K562 (cell line): Measurements from ENCODE around the gene B3GNT4. TPM values are rescaled to one million over a fixed set of nuclear protein-coding genes. Genes with fewer than 3 reads are reported as not detected.

Experiments used
- CAMTA2 ChIP-seq: fragments of 250-450 bp; sonication (Bioruptor Pico); conservative IDR thresholded peaks from 2 replicates; pipeline ENCODE4 v1.5.1; 2022
- HDAC3 ChIP-seq: fragments of 450-650 bp; IDR thresholded peaks from 2 replicates; pipeline ENCODE4 v1.6.1; 2018; ENCODE audit warnings: borderline replicate concordance, mild to moderate bottlenecking, moderate library complexity; ENCODE audit not compliant: partially characterized antibody
- HDAC8 ChIP-seq: fragments of 450-650 bp; IDR thresholded peaks from 2 replicates; pipeline ENCODE4 v1.6.1; 2016; ENCODE audit warnings: mild to moderate bottlenecking, missing genetic modification characterization, moderate library complexity, missing compliant biosample characterization
- HMGN3 ChIP-seq: IDR thresholded peaks from 2 replicates; pipeline ENCODE4 v1.6.1; 2011; ENCODE audit warnings: borderline replicate concordance, low read depth, mild to moderate bottlenecking, mixed read lengths, low read length; ENCODE audit not compliant: insufficient read length; ENCODE audit errors: extremely low read depth
- IRF2 ChIP-seq: sonication (generic); formaldehyde crosslinking; IDR thresholded peaks from 2 replicates; pipeline ENCODE4 v1.8.1; 2022; ENCODE audit warnings: mild to moderate bottlenecking, missing genetic modification reagents
- MXI1 ChIP-seq: IDR thresholded peaks from 2 replicates; pipeline ENCODE4 v1.6.1; 2011; ENCODE audit warnings: low read depth, mild to moderate bottlenecking, improper control_type of control experiment, low read length
- NCOA1 ChIP-seq: fragments of 450-650 bp; IDR thresholded peaks from 2 replicates; pipeline ENCODE4 v1.6.1; 2016; ENCODE audit warnings: low read depth
- POLR3G ChIP-seq: IDR thresholded peaks from 2 replicates; pipeline ENCODE4 v1.6.1; 2011; ENCODE audit not compliant: insufficient read length, insufficient replicate concordance; ENCODE audit errors: extremely low read depth
- SAFB ChIP-seq: fragments of 200-400 bp; formaldehyde crosslinking; IDR thresholded peaks from 2 replicates; pipeline ENCODE4 v1.6.1; 2017; ENCODE audit warnings: low read depth, low read length, borderline replicate concordance
- TBL1XR1 ChIP-seq, 2 experiments: IDR thresholded peaks; 2 replicates each; pipeline ENCODE4 v1.6.1; 2012; ENCODE audit warnings: improper control_type of control experiment in 2 of 2, low read length in 2 of 2, mild to moderate bottlenecking in 1 of 2
- TCF7 ChIP-seq: sonication (generic); IDR thresholded peaks from 2 replicates; pipeline ENCODE4 v1.6.1; 2016; ENCODE audit warnings: antibody characterized with exemption, borderline replicate concordance
- ZC3H11A ChIP-seq: IDR thresholded peaks from 2 replicates; pipeline ENCODE4 v1.6.1; 2012; ENCODE audit warnings: low read depth, low read length, improper control_type of control experiment
- ZNF134 ChIP-seq: fragments of 250-450 bp; sonication (Bioruptor Pico); conservative IDR thresholded peaks from 2 replicates; pipeline ENCODE4 v1.4.0; 2020
- ZNF324 ChIP-seq: fragments of 250-450 bp; sonication (Bioruptor Pico); IDR thresholded peaks from 2 replicates; pipeline ENCODE4 v1.4.0; 2020; ENCODE audit warnings: mild to moderate bottlenecking
- ZNF41 ChIP-seq: fragments of 250-450 bp; sonication (Bioruptor Pico); conservative IDR thresholded peaks from 2 replicates; pipeline ENCODE4 v1.4.0; 2020; ENCODE audit warnings: mild to moderate bottlenecking
- polyA plus RNA-seq, 8 experiments: library from polyadenylated mRNA; depleted of rRNA in 4 of 8; stranded (reverse) in 5 of 8; unstranded in 3 of 8; fragments of >200 nt; fragmentation: Nextera tagmentation in 2 of 8; fragmentation: Illumina TruSeq in 1 of 8; extraction: Ambion mirVana in 2 of 8; extraction: Trizol in 1 of 8; gene quantifications; 2 replicates each; pipeline versions ENCODE4 v1.2.1 to v1.2.3, GENCODE V29; 2011 to 2014; ENCODE audit warnings: inconsistent platforms in 1 of 8, missing spikeins in 1 of 8
- total RNA-seq, 7 experiments: library from RNA; depleted of rRNA in 6 of 7; stranded (reverse); fragments of >200 nt in 6 of 7; fragmentation: Illumina TruSeq in 2 of 7; extraction: Trizol in 2 of 7; gene quantifications; 2 replicates each; pipeline versions ENCODE4 v1.2.1 to v1.2.3, GENCODE V29; 2011 to 2021; ENCODE audit warnings: low replicate concordance in 1 of 7
- TF ChIP-seq, protein P1 (sequence below): fragments of 450-650 bp; conservative IDR thresholded peaks from 2 replicates; pipeline ENCODE4 v1.6.1; 2016; ENCODE audit warnings: missing genetic modification characterization, low read depth, mild to moderate bottlenecking, missing compliant biosample characterization, moderate library complexity
- TF ChIP-seq, protein P2 (sequence below): fragments of 450-650 bp; IDR thresholded peaks from 2 replicates; pipeline ENCODE4 v1.6.1; 2017; ENCODE audit warnings: mild to moderate bottlenecking, moderate library complexity
- TF ChIP-seq, protein P3 (sequence below): fragments of 450-650 bp; IDR thresholded peaks from 2 replicates; pipeline ENCODE4 v1.7.0; 2016; ENCODE audit warnings: borderline replicate concordance
- TF ChIP-seq, protein P4 (sequence below): sonication (generic); formaldehyde crosslinking; IDR thresholded peaks from 2 replicates; pipeline ENCODE4 v1.8.0; 2022; ENCODE audit warnings: missing genetic modification reagents, mild to moderate bottlenecking, borderline replicate concordance
- TF ChIP-seq, protein P5 (sequence below): fragments of 450-650 bp; formaldehyde crosslinking; IDR thresholded peaks from 2 replicates; pipeline ENCODE4 v1.4.0; 2020; ENCODE audit warnings: mild to moderate bottlenecking, moderate library complexity
- TF ChIP-seq, protein P6 (sequence below): fragments of 250-450 bp; sonication (Bioruptor Pico); IDR thresholded peaks from 2 replicates; pipeline ENCODE4 v1.8.0; 2021; ENCODE audit warnings: borderline replicate concordance, mild to moderate bottlenecking, moderate library complexity; ENCODE audit not compliant: poor library complexity, severe bottlenecking

The B3GNT4 gene
- total and polyA plus RNA-seq, 9 of the 15 experiments (the other 6 are each of a cell fraction or from before 2014, with no cell fraction given): 0.17 to 3.2 (median 1.3) TPM

DNA sequence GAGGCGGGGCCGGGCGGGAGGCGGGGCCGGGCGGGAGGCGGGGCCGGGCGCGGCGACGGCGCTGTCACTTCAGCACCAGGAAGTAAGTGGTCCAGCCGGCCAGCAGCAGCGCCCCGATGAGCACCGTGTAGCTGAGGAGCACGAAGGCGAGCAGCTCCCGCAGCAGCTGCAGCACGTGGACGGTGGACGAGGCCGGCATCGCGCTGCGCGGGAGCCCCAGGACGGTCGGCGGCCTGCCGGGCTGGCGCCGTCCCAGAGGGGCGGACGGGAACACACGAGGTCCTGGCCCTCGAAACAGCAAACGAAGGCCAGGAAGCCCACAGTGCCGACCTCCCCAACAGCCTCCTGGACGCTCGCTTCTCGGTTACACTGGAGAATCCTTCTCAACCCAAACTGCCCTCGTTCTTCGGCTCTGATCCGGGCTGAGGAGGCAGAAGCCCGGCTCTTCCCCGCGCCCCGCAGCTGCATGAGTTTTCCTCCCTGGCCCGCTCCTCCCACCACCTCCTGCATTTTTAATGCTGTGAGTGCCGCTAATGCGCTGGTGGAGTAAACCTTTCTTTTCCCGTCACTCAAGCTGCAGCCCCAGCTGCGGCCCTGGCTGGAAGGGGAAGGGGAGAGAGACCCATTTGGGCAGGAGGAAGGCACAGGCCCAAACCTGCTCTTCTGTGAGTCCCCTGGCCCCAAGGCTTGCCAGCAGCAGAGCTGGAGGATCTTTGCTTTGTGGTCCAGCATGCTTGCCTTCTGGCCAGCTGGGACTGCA, 23.0 kb downstream of the B3GNT4 start (continued):
- TF ChIP-seq, protein P1, sequence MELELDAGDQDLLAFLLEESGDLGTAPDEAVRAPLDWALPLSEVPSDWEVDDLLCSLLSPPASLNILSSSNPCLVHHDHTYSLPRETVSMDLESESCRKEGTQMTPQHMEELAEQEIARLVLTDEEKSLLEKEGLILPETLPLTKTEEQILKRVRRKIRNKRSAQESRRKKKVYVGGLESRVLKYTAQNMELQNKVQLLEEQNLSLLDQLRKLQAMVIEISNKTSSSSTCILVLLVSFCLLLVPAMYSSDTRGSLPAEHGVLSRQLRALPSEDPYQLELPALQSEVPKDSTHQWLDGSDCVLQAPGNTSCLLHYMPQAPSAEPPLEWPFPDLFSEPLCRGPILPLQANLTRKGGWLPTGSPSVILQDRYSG (tag): no peak
- TF ChIP-seq TBL1XR1 (IDR thresholded peaks at IDR 0.05; ENCODE audit: low read length in 2 of 2): no peak
- peak; percentile 85; the same call in 1 of the 2 replicates for TF ChIP-seq IRF2
- TF ChIP-seq, protein P2, sequence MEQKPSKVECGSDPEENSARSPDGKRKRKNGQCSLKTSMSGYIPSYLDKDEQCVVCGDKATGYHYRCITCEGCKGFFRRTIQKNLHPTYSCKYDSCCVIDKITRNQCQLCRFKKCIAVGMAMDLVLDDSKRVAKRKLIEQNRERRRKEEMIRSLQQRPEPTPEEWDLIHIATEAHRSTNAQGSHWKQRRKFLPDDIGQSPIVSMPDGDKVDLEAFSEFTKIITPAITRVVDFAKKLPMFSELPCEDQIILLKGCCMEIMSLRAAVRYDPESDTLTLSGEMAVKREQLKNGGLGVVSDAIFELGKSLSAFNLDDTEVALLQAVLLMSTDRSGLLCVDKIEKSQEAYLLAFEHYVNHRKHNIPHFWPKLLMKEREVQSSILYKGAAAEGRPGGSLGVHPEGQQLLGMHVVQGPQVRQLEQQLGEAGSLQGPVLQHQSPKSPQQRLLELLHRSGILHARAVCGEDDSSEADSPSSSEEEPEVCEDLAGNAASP: no peak
- no peak for TF ChIP-seq SAFB
- TF ChIP-seq, protein P3, sequence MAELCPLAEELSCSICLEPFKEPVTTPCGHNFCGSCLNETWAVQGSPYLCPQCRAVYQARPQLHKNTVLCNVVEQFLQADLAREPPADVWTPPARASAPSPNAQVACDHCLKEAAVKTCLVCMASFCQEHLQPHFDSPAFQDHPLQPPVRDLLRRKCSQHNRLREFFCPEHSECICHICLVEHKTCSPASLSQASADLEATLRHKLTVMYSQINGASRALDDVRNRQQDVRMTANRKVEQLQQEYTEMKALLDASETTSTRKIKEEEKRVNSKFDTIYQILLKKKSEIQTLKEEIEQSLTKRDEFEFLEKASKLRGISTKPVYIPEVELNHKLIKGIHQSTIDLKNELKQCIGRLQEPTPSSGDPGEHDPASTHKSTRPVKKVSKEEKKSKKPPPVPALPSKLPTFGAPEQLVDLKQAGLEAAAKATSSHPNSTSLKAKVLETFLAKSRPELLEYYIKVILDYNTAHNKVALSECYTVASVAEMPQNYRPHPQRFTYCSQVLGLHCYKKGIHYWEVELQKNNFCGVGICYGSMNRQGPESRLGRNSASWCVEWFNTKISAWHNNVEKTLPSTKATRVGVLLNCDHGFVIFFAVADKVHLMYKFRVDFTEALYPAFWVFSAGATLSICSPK: no peak
- TF ChIP-seq ZC3H11A: no peak
- TF ChIP-seq, protein P4, sequence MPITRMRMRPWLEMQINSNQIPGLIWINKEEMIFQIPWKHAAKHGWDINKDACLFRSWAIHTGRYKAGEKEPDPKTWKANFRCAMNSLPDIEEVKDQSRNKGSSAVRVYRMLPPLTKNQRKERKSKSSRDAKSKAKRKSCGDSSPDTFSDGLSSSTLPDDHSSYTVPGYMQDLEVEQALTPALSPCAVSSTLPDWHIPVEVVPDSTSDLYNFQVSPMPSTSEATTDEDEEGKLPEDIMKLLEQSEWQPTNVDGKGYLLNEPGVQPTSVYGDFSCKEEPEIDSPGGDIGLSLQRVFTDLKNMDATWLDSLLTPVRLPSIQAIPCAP (CRISPR knock-in tag): peak; percentile 71; the same call in 1 of the 2 replicates
- no peak for TF ChIP-seq ZNF41 (CRISPR knock-in tag)
- TF ChIP-seq ZNF134 (CRISPR knock-in tag): 0 out of 2 replicates have a peak, but pooled peaks have one; percentile 21
- no peak for TF ChIP-seq TCF7
- TF ChIP-seq HDAC8 (tag): 0 out of 2 replicates have a peak, but pooled peaks have one; percentile 23
- TF ChIP-seq ZNF324 (CRISPR knock-in tag): no peak
- TF ChIP-seq, protein P5, sequence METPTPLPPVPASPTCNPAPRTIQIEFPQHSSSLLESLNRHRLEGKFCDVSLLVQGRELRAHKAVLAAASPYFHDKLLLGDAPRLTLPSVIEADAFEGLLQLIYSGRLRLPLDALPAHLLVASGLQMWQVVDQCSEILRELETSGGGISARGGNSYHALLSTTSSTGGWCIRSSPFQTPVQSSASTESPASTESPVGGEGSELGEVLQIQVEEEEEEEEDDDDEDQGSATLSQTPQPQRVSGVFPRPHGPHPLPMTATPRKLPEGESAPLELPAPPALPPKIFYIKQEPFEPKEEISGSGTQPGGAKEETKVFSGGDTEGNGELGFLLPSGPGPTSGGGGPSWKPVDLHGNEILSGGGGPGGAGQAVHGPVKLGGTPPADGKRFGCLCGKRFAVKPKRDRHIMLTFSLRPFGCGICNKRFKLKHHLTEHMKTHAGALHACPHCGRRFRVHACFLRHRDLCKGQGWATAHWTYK (CRISPR knock-in tag): peak; percentile 82
- no peak for TF ChIP-seq HDAC3
- TF ChIP-seq HMGN3: no peak
- TF ChIP-seq POLR3G: no peak
- TF ChIP-seq NCOA1: no peak
- TF ChIP-seq CAMTA2 (CRISPR knock-in tag): no peak
- TF ChIP-seq, protein P6, sequence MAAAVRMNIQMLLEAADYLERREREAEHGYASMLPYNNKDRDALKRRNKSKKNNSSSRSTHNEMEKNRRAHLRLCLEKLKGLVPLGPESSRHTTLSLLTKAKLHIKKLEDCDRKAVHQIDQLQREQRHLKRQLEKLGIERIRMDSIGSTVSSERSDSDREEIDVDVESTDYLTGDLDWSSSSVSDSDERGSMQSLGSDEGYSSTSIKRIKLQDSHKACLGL (CRISPR knock-in tag): peak; percentile 85
- peak; percentile 78 for TF ChIP-seq MXI1
